ENCODE measurements around the gene HIVEP3. TPM values are rescaled to one million over a fixed set of nuclear protein-coding genes. Genes with fewer than 3 reads are reported as not detected.

Gene HIVEP3
- total RNA-seq, 1 experiment from 2014 or later = 3.1 TPM

DNA sequence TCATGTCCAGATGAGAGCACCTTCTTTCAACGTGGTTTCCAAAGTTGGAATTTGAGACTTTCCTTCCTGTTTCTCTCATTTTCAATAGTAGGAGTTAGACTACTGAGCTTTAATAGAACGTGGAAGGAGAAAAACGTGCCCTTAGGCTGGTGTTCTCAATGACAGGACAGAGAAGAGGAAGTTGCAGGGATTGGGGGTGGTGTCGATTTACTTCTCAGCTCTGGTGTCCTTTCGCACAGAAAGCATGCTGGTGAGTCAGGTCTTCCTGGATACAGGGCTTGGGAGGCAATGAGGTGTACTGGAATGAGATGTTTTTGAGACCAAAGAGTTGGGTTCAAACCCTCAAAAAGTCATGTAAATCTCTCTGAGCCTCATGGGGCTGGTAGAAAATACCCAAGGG is 67.1 kb downstream of the HIVEP3 start:
- BruUV-seq (replicated peaks) = no TSS peak
- Histone ChIP-seq H3K27ac (ENCODE audit: low read depth, low read length, poor library complexity, severe bottlenecking) (no peak overlapping the region), H3K27me3 (replicated peaks; ENCODE audit: insufficient read depth, low read depth, low read length, poor library complexity) (no peaks in the 10 kb centered on the region), H3K9me3 (ENCODE audit: low read depth, low read length, poor library complexity, severe bottlenecking) (no peaks in the 10 kb centered on the region), H3K4me1 (ENCODE audit: insufficient read depth, low read length, poor library complexity, severe bottlenecking) (no peaks in the 10 kb centered on the region), H3K36me3 (ENCODE audit: insufficient read depth, low read length, poor library complexity, severe bottlenecking) (no peaks in the 10 kb centered on the region), H3K4me3 (ENCODE audit: low read depth, low read length, poor library complexity, severe bottlenecking) (no peak overlapping the region)
- POLR2A ChIA-PET (ENCODE audit: low non-redundant PET) = no interaction called here
- intact Hi-C loops (cut with micrococcal nuclease; ENCODE audit: unreplicated experiment) = no loop called here
- no peak for DNase-seq (ENCODE audit: low spot score)
- CTCF ChIA-PET = no interaction called here
- TF ChIP-seq CTCF (conservative IDR thresholded peaks at IDR 0.05; ENCODE audit: low read depth, low read length) (no peak), EZH2 (IDR thresholded peaks at IDR 0.05; ENCODE audit: borderline replicate concordance, low read depth, low read length, poor library complexity, severe bottlenecking) (no peak)

GRCh38 chr1:41850029-41850428 is 68.7 kb downstream of the HIVEP3 start:
- TF ChIP-seq EZH2 (IDR thresholded peaks at IDR 0.05; ENCODE audit: borderline replicate concordance, low read depth, low read length, poor library complexity, severe bottlenecking) = no peak
- TF ChIP-seq CTCF (conservative IDR thresholded peaks at IDR 0.05; ENCODE audit: low read depth, low read length) = no peak
- H3K36me3 ChIP-seq (ENCODE audit: insufficient read depth, low read length, poor library complexity, severe bottlenecking) = no peaks in the 10 kb centered on the region
- intact Hi-C loops (cut with micrococcal nuclease; ENCODE audit: unreplicated experiment) = no loop called here
- H3K9me3 ChIP-seq (ENCODE audit: low read depth, low read length, poor library complexity, severe bottlenecking) = no peaks in the 10 kb centered on the region
- no peak overlapping the region for H3K27ac ChIP-seq (ENCODE audit: low read depth, low read length, poor library complexity, severe bottlenecking)
- ChIA-PET CTCF (no interaction called here), POLR2A (ENCODE audit: low non-redundant PET) (no interaction called here)
- H3K4me3 ChIP-seq (ENCODE audit: low read depth, low read length, poor library complexity, severe bottlenecking) = no peak overlapping the region
- BruUV-seq (replicated peaks) = no TSS peak
- no peak for DNase-seq (ENCODE audit: low spot score)
- H3K27me3 ChIP-seq (replicated peaks; ENCODE audit: insufficient read depth, low read depth, low read length, poor library complexity) = no peaks in the 10 kb centered on the region
- no peaks in the 10 kb centered on the region for H3K4me1 ChIP-seq (ENCODE audit: insufficient read depth, low read length, poor library complexity, severe bottlenecking)

DNA sequence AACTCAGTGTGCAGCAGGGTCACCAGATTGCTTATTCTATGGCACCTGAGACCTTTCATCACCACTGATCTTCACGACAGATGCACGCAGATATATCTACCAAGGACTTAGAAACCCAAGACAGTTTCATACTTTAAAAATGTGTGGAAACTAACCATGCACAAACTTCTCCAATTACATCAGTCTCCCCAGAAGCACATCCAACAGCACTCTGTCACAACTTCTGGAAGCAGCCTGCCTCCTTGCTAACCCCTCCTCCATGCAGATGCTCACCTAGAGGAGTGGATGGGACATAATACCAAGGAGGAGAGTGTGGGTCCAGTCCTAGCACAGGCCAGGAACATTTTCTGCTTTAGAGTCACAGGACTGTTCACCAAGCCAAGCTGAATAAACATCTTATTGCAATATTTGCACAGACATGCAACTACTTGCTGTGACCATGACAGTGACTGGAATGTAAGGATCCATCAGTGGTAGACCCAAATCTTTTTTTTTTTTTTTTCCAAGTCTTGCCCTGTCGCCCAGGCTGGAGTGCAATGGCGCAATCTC is 69.4 kb downstream of the HIVEP3 start:
- no peaks in the 10 kb centered on the region for H3K27me3 ChIP-seq (replicated peaks; ENCODE audit: insufficient read depth, low read depth, low read length, poor library complexity)
- no peak for DNase-seq (ENCODE audit: low spot score)
- no peak for TF ChIP-seq EZH2 (IDR thresholded peaks at IDR 0.05; ENCODE audit: borderline replicate concordance, low read depth, low read length, poor library complexity, severe bottlenecking)
- no peak for TF ChIP-seq CTCF (conservative IDR thresholded peaks at IDR 0.05; ENCODE audit: low read depth, low read length)
- POLR2A ChIA-PET (ENCODE audit: low non-redundant PET) = no interaction called here
- no peak overlapping the region for H3K27ac ChIP-seq (ENCODE audit: low read depth, low read length, poor library complexity, severe bottlenecking)
- CTCF ChIA-PET = no interaction called here
- H3K4me1 ChIP-seq (ENCODE audit: insufficient read depth, low read length, poor library complexity, severe bottlenecking) = no peaks in the 10 kb centered on the region
- no peak overlapping the region for H3K4me3 ChIP-seq (ENCODE audit: low read depth, low read length, poor library complexity, severe bottlenecking)
- intact Hi-C loops (cut with micrococcal nuclease; ENCODE audit: unreplicated experiment) = no loop called here
- H3K9me3 ChIP-seq (ENCODE audit: low read depth, low read length, poor library complexity, severe bottlenecking) = no peaks in the 10 kb centered on the region
- no TSS peak for BruUV-seq (replicated peaks)
- no peaks in the 10 kb centered on the region for H3K36me3 ChIP-seq (ENCODE audit: insufficient read depth, low read length, poor library complexity, severe bottlenecking)
